Omental fat pad (tissue), 4 donors: ENCODE data around the gene MRPL50. TPM values are rescaled to one million over a fixed set of nuclear protein-coding genes. Genes with fewer than 3 reads are reported as not detected.

Experiments
- ATAC-seq: fragments of 150-250 bp; one replicate; pipeline ENCODE4 v1.9.1; 2016; ENCODE audit warnings: mild to moderate bottlenecking, moderate library complexity; ENCODE audit not compliant: low FRiP score
- DNase-seq: peaks from one replicate; pipeline ENCODE4 v3.0.0-alpha.2; 2019; ENCODE audit warnings: low spot score
- CTCF ChIP-seq, 3 donors: fragments of 450-650 bp; IDR thresholded peaks; one replicate each; pipeline ENCODE4 v1.5.1; 2016 to 2017; ENCODE audit warnings: antibody characterized with exemption in 3 of 3, mild to moderate bottlenecking in 3 of 3, moderate library complexity in 2 of 3
- total RNA-seq, 4 donors: library from RNA; depleted of rRNA; stranded (reverse); fragments of >200 nt; gene quantifications; one replicate each; pipeline ENCODE4 v1.1.0, GENCODE V29; 2016

Gene MRPL50
- total RNA-seq, 4 donors from 2014 or later, result 9.9 to 13.7 (median 12.6) TPM

GRCh38 chr9:101440714-101441230, 42.4 kb upstream of the MRPL50 start:
- DNase-seq (no peak), ATAC-seq (no peak)

DNA sequence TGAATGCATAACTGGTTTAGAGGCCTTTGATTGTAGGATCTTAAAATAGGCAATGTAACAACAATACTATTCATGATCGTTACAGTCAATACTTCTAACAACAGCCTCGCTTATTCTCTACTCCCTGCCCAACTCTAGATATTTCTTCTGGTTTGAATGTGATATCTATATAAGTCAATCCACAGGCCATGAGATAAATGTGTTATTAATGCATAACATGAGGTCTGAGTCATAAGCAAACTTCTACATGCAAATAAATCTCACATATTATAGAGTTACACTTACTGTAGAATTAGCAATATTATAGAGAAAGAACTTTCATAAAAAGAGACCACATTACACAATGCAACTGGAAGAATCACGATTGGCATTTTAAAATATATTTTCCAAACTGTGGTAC, 40.1 kb upstream of the MRPL50 start:
- DNase-seq (no peak), ATAC-seq (no peak)
- TF ChIP-seq CTCF (IDR thresholded peaks at IDR 0.05), result no peak

More at GRCh38 chr9:101440714-101441230, 42.4 kb upstream of the MRPL50 start:
- no peak for TF ChIP-seq CTCF (IDR thresholded peaks at IDR 0.05)

DNA sequence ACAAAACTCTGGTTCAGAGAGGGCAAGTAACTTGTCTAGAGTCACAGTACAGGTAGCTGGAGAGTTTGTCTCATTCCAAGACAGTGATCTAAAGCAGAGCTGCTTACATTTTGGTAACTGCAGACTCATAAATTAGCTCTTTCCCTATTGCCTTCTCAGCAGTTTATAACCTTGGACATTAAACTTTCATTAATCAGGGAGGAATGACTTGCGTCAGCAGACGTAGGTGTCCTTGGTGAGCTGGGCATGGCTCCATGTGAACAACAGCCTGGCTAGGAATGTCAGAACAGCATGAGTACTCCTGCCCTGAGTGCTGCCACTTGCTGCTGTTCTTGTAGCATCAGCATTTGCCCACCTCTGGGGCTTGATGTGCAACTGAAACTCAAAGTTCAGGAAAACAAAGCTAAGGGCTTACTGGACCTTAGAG, 39.4 kb upstream of the MRPL50 start:
- DNase-seq (no peak), ATAC-seq (no peak)
- no peak for TF ChIP-seq CTCF (IDR thresholded peaks at IDR 0.05)

DNA sequence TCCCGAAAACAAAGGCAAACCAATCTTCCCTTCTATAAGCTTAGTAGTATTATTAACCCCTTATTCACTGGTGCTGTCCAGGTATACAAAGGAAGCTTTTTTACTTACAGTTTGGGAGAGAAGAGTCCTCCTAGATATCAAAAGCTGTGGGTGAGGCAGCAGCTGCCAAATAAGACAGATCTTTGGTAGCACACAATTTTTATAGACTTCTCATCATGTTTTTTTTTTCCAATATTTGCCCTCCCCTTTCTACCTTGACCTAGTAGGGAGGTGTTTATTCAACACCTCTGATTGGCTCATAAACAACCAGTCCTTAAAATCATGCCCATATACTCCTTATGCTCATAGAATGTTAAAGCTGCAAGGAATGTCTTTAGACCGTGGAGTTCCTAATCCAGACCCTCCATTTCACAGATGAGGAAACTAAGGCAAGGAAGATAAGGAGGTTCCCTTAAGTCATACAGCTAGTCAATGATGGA, 37.2 kb upstream of the MRPL50 start, which contains the start of gene ALDOB:
Gene ALDOB (minus strand): TSS at position 174 of the 479 bp plus-strand sequence. CDS start 4,887 bp downstream, outside the sequence.
- no peak for ATAC-seq
- TF ChIP-seq CTCF (IDR thresholded peaks at IDR 0.05), result no peak

DNA sequence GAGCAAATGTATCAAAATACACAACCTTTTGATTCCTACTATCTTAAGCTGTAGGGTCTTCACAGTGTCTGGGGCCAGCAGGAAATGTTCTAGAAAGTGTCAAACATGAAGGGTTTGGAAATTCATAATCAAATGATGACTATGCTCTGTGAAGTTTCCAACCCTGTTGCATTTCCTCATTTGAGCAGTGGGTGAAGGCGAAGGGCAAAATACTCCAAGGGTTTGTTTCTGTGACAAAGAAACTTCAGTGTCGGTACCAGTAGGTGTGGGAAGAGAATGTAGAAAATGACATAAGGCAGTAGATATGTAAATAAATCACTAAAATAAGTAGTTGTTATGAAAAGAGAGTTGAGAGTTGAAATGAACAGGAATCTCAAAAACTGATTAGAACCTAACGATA, 36.6 kb upstream of the MRPL50 start:
- DNase-seq (no peak), ATAC-seq (no peak)
- TF ChIP-seq CTCF (IDR thresholded peaks at IDR 0.05), result no peak

More for the DNA sequence above, 37.2 kb upstream of the MRPL50 start, which contains the start of gene ALDOB:
- DNase-seq, result no peak

- TF ChIP-seq CTCF (IDR thresholded peaks at IDR 0.05), result no peak
- ATAC-seq, result no peak
- DNase-seq, result no peak
Measured at GRCh38 chr9:101433229-101433628, 34.8 kb upstream of the MRPL50 start.

DNA sequence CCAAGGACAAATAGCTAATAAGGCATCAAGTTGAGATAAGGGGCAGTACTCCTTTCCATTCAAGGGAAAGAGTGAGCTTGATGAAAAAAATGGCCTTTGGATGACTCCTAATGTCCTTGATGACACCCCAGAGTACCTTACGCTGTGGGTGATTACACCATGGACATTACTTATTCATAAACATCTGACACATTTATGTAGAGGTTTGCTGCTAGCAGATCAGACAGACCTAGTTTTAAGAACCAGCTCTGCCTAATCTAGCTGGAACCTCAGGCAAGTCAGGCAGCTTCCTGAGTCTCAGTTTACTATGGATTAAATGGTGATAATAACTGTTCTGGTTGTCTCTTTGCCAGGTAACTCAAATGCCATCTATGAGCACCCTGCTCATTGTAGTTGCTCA, 34.3 kb upstream of the MRPL50 start:
- DNase-seq, result no peak
- no peak for ATAC-seq
- no peak for TF ChIP-seq CTCF (IDR thresholded peaks at IDR 0.05)
